ENCODE results near the gene IL1R1. TPM values are rescaled to one million over a fixed set of nuclear protein-coding genes. Genes with fewer than 3 reads are reported as not detected.
"Not testable (repeated sequence)": the region's sequence is repeated elsewhere in the genome, so short reads cannot be mapped to it uniquely, and the experiment has no call there.

IL1R1 gene
- total and polyA plus RNA-seq, 10 of the 15 experiments (the other 5 are each of a cell fraction or from before 2014, with no cell fraction given), result 0.17 to 13.2 (median 0.53) TPM

GRCh38 chr2:102101849-102102635 is 40.5 kb upstream of the IL1R1 start:
- no peak overlapping the region for H3K27ac ChIP-seq (ENCODE audit: control insufficient read depth, insufficient read depth)
- in situ Hi-C loops (cut with MboI) (no loop called here), intact Hi-C loops (cut with micrococcal nuclease; ENCODE audit: unreplicated experiment) (loop anchor here (2.0 kb wide), 1 partner anchor 77 kb away; no protein-coding TSS in a partner anchor)
- H3K36me3 ChIP-seq (ENCODE audit: control insufficient read depth in 2 of 2, insufficient read depth in 2 of 2, low read length in 1 of 2), result no peaks in the 10 kb centered on the region
- no peak for TF ChIP-seq HDAC6 (IDR thresholded peaks at IDR 0.05; ENCODE audit: unreplicated experiment)
- no peak for TF ChIP-seq ZSCAN29 (IDR thresholded peaks at IDR 0.05)
- no peak for TF ChIP-seq TCF3 (IDR thresholded peaks at IDR 0.05; ENCODE audit: borderline replicate concordance, insufficient read depth, low read depth, low read length)
- 57% methylated on average over 4 of the region's 4 CpGs for WGBS (ENCODE audit: insufficient coverage, insufficient replicate concordance, low lambda C conversion rate, missing lambda C conversion rate)
- ChIA-PET CTCF (interaction anchor here (1.0 kb wide), 1 partner anchor 64 kb away, joined by 3 read pairs; no protein-coding TSS in a partner anchor), SMC1A (ENCODE audit: uncharacterized antibody, unreplicated experiment) (interaction anchor here (0.6 to 2.8 kb wide), 5 partner anchors 11 to 76 kb away, joined by 3 to 14 read pairs (median 12); no protein-coding TSS in a partner anchor), RAD21 (ENCODE audit: unreplicated experiment) (interaction anchor here (0.8 to 2.1 kb wide), 2 partner anchors 19 to 44 kb away, joined by 4 to 9 read pairs; no protein-coding TSS in a partner anchor), POLR2A (interaction anchor here (1.2 kb wide), 1 partner anchor 8 kb away, joined by 3 read pairs; no protein-coding TSS in a partner anchor)
- H4K20me1 ChIP-seq (ENCODE audit: control insufficient read depth, insufficient read depth), result no peaks in the 10 kb centered on the region
- no peaks in the 10 kb centered on the region for H3K27me3 ChIP-seq (replicated peaks in 1 of 2; ENCODE audit: control insufficient read depth in 2 of 2, insufficient read depth in 2 of 2, low read length in 1 of 2)
- H2AFZ ChIP-seq (ENCODE audit: control insufficient read depth, low read depth, low read length), result no peak overlapping the region
- FAIRE-seq (no peak), ATAC-seq (no peak), DNase-seq (ENCODE audit: low read depth, low spot score) (no peak)
- no peaks in the 10 kb centered on the region for H3K4me1 ChIP-seq (ENCODE audit: control insufficient read depth, insufficient read depth, low read length)
- H3K4me3 ChIP-seq, result no peak overlapping the region
- H3K79me2 ChIP-seq (ENCODE audit: control insufficient read depth, insufficient read depth, low read length), result no peaks in the 10 kb centered on the region
- no peaks in the 10 kb centered on the region; the same call in 1 of the 3 replicates for H3K9me3 ChIP-seq (replicated peaks; ENCODE audit: control insufficient read depth, insufficient read depth, low read length)
- BruUV-seq (replicated peaks), result no TSS peak
- no peak overlapping the region for H3K9ac ChIP-seq (ENCODE audit: control insufficient read depth, insufficient read depth, low read length)
- no peak overlapping the region for H3K4me2 ChIP-seq (ENCODE audit: control insufficient read depth, insufficient read depth)

GRCh38 chr2:102102636-102102948 is 40.0 kb upstream of the IL1R1 start:
- DNase-seq (ENCODE audit: low read depth, low spot score); ATAC-seq; H3K9ac ChIP-seq (ENCODE audit: control insufficient read depth, insufficient read depth, low read length); H3K27ac ChIP-seq (ENCODE audit: control insufficient read depth, insufficient read depth); BruUV-seq (replicated peaks); RAD21 ChIA-PET (ENCODE audit: unreplicated experiment); H3K4me3 ChIP-seq; H3K4me1 ChIP-seq (ENCODE audit: control insufficient read depth, insufficient read depth, low read length); FAIRE-seq; H3K36me3 ChIP-seq (ENCODE audit: control insufficient read depth in 2 of 2, insufficient read depth in 2 of 2, low read length in 1 of 2); H4K20me1 ChIP-seq (ENCODE audit: control insufficient read depth, insufficient read depth); H3K79me2 ChIP-seq (ENCODE audit: control insufficient read depth, insufficient read depth, low read length); intact Hi-C loops (cut with micrococcal nuclease; ENCODE audit: unreplicated experiment); H2AFZ ChIP-seq (ENCODE audit: control insufficient read depth, low read depth, low read length); in situ Hi-C loops (cut with MboI); H3K4me2 ChIP-seq (ENCODE audit: control insufficient read depth, insufficient read depth); H3K27me3 ChIP-seq (replicated peaks in 1 of 2; ENCODE audit: control insufficient read depth in 2 of 2, insufficient read depth in 2 of 2, low read length in 1 of 2); H3K9me3 ChIP-seq (replicated peaks; ENCODE audit: control insufficient read depth, insufficient read depth, low read length): not testable (repeated sequence)
- ChIA-PET SMC1A (ENCODE audit: uncharacterized antibody, unreplicated experiment) (interaction anchor here (0.6 to 2.8 kb wide), 3 partner anchors 11 to 76 kb away, joined by 3 to 13 read pairs (median 5); no protein-coding TSS in a partner anchor), POLR2A (interaction anchor here (1.2 kb wide), 1 partner anchor 8 kb away, joined by 3 read pairs; no protein-coding TSS in a partner anchor), CTCF (interaction anchor here (1.0 kb wide), 1 partner anchor 63 kb away, joined by 3 read pairs; no protein-coding TSS in a partner anchor)
- 69% methylated on average over 3 of the region's 3 CpGs for WGBS (ENCODE audit: insufficient coverage, insufficient replicate concordance, low lambda C conversion rate, missing lambda C conversion rate)
- peak; percentile 80; the same call in 1 of the 2 replicates for TF ChIP-seq ZNF217 (IDR thresholded peaks at IDR 0.05)
- TF ChIP-seq SMARCA5 (IDR thresholded peaks at IDR 0.05), result peak; percentile 63; the same call in 1 of the 2 replicates
